Mammary epithelial cell (primary cell): ENCODE data around the gene FBXO21.

Experiments used
- EZH2 ChIP-seq: IDR thresholded peaks from 2 replicates; pipeline ENCODE4 v1.6.1; 2012; ENCODE audit warnings: low read length, inconsistent platforms, borderline replicate concordance
- TF ChIP-seq, protein P1 (sequence below), 2 donors: IDR thresholded peaks in 1 of 2; conservative IDR thresholded peaks in 1 of 2; 2 replicates each; pipeline ENCODE4 v1.5.1; 2011 to 2012; ENCODE audit warnings: inconsistent platforms in 2 of 2, low read length in 2 of 2, mild to moderate bottlenecking in 2 of 2, control low read depth in 1 of 2, low read depth in 1 of 2; ENCODE audit not compliant: insufficient read depth in 1 of 2; ENCODE audit errors: extremely low read depth in 1 of 2

DNA sequence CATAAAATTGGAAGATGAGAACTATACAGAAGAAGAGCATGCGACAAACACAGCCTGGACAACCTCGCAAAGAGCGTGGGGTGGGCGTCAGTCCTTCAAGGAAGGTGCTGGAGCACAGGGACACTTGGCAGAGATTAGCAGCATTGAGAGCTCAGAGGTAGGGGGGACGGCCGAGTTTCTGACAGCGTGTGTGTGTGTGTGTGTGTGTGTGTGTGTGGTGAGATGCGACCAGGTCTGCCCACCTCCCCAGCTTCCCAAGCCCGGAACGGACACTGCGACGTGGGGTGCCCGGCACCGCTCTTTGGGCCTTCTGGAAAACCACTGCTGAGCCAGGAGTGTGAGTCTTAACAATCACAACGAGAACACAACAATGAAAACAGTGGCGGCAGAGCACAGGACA is 17.9 kb upstream of the FBXO21 start:
- TF ChIP-seq EZH2 = no peak
- TF ChIP-seq, protein P1, sequence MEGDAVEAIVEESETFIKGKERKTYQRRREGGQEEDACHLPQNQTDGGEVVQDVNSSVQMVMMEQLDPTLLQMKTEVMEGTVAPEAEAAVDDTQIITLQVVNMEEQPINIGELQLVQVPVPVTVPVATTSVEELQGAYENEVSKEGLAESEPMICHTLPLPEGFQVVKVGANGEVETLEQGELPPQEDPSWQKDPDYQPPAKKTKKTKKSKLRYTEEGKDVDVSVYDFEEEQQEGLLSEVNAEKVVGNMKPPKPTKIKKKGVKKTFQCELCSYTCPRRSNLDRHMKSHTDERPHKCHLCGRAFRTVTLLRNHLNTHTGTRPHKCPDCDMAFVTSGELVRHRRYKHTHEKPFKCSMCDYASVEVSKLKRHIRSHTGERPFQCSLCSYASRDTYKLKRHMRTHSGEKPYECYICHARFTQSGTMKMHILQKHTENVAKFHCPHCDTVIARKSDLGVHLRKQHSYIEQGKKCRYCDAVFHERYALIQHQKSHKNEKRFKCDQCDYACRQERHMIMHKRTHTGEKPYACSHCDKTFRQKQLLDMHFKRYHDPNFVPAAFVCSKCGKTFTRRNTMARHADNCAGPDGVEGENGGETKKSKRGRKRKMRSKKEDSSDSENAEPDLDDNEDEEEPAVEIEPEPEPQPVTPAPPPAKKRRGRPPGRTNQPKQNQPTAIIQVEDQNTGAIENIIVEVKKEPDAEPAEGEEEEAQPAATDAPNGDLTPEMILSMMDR (conservative IDR thresholded peaks at IDR 0.05 in 1 of 2, IDR thresholded peaks at IDR 0.05 in 1 of 2; ENCODE audit: extremely low read depth in 1 of 2, insufficient read depth in 1 of 2, low read depth in 1 of 2, low read length in 2 of 2) = no peak
